CD4-positive, alpha-beta memory T cell (primary cell): ENCODE data around the gene ARFGEF2. TPM values are rescaled to one million over a fixed set of nuclear protein-coding genes. Genes with fewer than 3 reads are reported as not detected.

Source experiments
- CTCF ChIA-PET: fragments of 350-600 bp; sonication (Branson Sonifier 250); formaldehyde crosslinking; loops from one replicate; lab custom pipeline; 2021; ENCODE audit warnings: inconsistent platforms; ENCODE audit not compliant: partially characterized antibody; lab: Charles Lee
- POLR2A ChIA-PET: fragments of 350-600 bp; sonication (Branson Sonifier 250); formaldehyde crosslinking; loops from one replicate; lab custom pipeline; 2021; ENCODE audit not compliant: partially characterized antibody; lab: Charles Lee
- DNase-seq, 5 donors: peaks; one replicate each; pipeline versions ENCODE4 v3.0.0 to v3.0.0-alpha.2; 2020 to 2022; ENCODE audit warnings: mixed read lengths in 1 of 5
- H3K27ac ChIP-seq: one replicate; pipeline ENCODE4 v1.7.0; 2013; ENCODE audit warnings: low read depth, low read length
- H3K27me3 ChIP-seq: 2 replicates; pipeline ENCODE4 v1.7.0; 2013; ENCODE audit warnings: mild to moderate bottlenecking, low read length, moderate library complexity; ENCODE audit not compliant: insufficient read depth
- H3K36me3 ChIP-seq: 2 replicates; pipeline ENCODE4 v1.7.0; 2013; ENCODE audit warnings: mild to moderate bottlenecking, low read length, moderate library complexity; ENCODE audit not compliant: insufficient read depth
- H3K4me1 ChIP-seq: 2 replicates; pipeline ENCODE4 v1.7.0; 2013; ENCODE audit warnings: mild to moderate bottlenecking, low read length, moderate library complexity; ENCODE audit not compliant: insufficient read depth
- H3K4me3 ChIP-seq, 2 donors: one replicate each; pipeline ENCODE4 v1.7.0; 2013; ENCODE audit warnings: low read length in 2 of 2, mild to moderate bottlenecking in 1 of 2
- H3K9me3 ChIP-seq, 2 donors: one replicate each; pipeline ENCODE4 v1.7.0; 2013; ENCODE audit warnings: low read length in 2 of 2, control low read depth in 1 of 2; ENCODE audit not compliant: control insufficient read depth in 1 of 2
- H3K27ac Mint-ChIP-seq, 7 donors: one replicate each; pipeline ENCODE4 v1.8.0; 2020 to 2021; ENCODE audit warnings: mixed read lengths in 7 of 7, mild to moderate bottlenecking in 6 of 7, inconsistent platforms in 3 of 7, moderate library complexity in 3 of 7
- H3K27me3 Mint-ChIP-seq, 2 donors: one replicate each; pipeline ENCODE4 v1.8.0; 2020 to 2021; ENCODE audit warnings: mixed read lengths in 2 of 2
- H3K36me3 Mint-ChIP-seq, 2 donors: one replicate each; pipeline ENCODE4 v1.8.0; 2020 to 2021; ENCODE audit warnings: mixed read lengths in 2 of 2, inconsistent platforms in 1 of 2, mild to moderate bottlenecking in 1 of 2
- H3K4me1 Mint-ChIP-seq, 4 donors: one replicate each; pipeline ENCODE4 v1.8.0; 2020 to 2021; ENCODE audit warnings: mixed read lengths in 4 of 4, mild to moderate bottlenecking in 1 of 4
- H3K4me3 Mint-ChIP-seq, 8 donors: one replicate each; pipeline ENCODE4 v1.8.0; 2020 to 2021; ENCODE audit warnings: mixed read lengths in 8 of 8, mild to moderate bottlenecking in 7 of 8, moderate library complexity in 6 of 8, inconsistent platforms in 3 of 8
- H3K9me3 Mint-ChIP-seq, 8 donors: one replicate each; pipeline ENCODE4 v1.8.0; 2020 to 2021; ENCODE audit warnings: mixed read lengths in 8 of 8, mild to moderate bottlenecking in 5 of 8, inconsistent platforms in 3 of 8, moderate library complexity in 1 of 8
- intact Hi-C: fragments of 100-400 bp; cut with micrococcal nuclease; formaldehyde crosslinking; loops from one replicate; pipeline ENCODE4 v1.15.1; 2023
- polyA plus RNA-seq, 2 donors: library from polyadenylated mRNA; unstranded; fragments of 300-500 nt; fragmentation: Illumina TruSeq; gene quantifications; one replicate each; pipeline ENCODE4 v1.2.3, GENCODE V29; 2021
- total RNA-seq, 2 experiments: library from RNA; stranded (reverse); gene quantifications; one replicate each; pipeline ENCODE4 v1.2.3, GENCODE V29; 2021

ARFGEF2 gene
- 10 to 100 TPM; 27.3 to 28.1 TPM for total RNA-seq
- 1 to 10 TPM; 4.7 to 9.5 TPM for polyA plus RNA-seq

DNA sequence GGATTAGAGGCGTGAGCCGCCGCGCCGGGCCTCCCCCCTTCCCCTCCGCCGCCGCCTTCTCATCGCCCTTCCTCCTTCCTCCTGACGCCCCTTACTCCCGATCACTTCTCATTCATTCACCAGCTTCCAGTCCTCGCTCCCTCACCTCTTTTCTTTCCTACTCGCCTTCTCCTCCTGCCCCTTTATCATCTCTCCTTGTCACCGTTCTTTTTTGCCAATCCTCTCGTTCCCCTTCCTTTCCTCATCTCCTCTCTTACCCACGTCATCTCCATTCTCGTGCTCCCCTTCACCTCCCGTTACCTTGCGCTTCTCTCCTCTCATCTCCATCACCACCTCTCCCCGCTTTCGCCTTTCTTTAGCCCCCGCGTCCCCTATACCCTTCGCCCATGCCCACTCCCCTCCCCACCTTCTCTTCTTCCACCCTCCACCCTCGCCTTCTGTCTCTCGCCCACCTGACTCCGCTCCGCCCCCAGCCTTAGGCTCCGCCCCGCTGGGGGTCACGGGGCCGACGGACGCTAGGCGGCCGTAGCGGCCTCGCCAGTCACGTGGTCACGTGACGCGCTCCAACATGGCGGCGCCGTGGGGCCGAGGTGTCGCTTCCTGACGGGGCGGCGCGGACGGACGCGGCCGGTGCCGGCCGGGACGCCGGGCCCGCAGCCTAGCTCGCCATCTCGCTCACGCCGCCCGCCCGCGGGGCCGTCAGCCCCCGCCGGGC is at the start of gene ARFGEF2:
Gene ARFGEF2 (plus strand): TSS at position 544 of the 715 bp plus-strand sequence. CDS start 179 bp downstream, outside the sequence.
- Mint-ChIP-seq H3K27me3 (no peaks in the 10 kb centered on the region), H3K36me3 (peaks cover 0 to 9% of the 10 kb centered on the region in 2 donors), H3K27ac (peak within 1 kb of the TSS; percentile 96 to 100 (median 98)), H3K9me3 (no peaks in the 10 kb centered on the region), H3K4me1 (peaks cover 29 to 56% (median 41%) of the 10 kb centered on the region in 4 donors), H3K4me3 (peak within 1 kb of the TSS; percentile 94 to 100 (median 96))
- peak; percentile 87 to 94 (median 88) for DNase-seq
- Histone ChIP-seq H3K4me1 (peaks cover 32% of the 10 kb centered on the region), H3K27ac (peak within 1 kb of the TSS; percentile 93), H3K4me3 (peak within 1 kb of the TSS; percentile 87 to 91), H3K27me3 (no peaks in the 10 kb centered on the region), H3K9me3 (no peaks in the 10 kb centered on the region), H3K36me3 (no peaks in the 10 kb centered on the region)
- intact Hi-C loops = loop anchor here (1.0 kb wide), 1 partner anchor 125 kb away; the partner anchor contains the start of gene CSE1L
- CTCF ChIA-PET = interaction anchor here (1.9 kb wide), 1 partner anchor 13 kb away, joined by 4 read pairs; no protein-coding TSS in a partner anchor
- POLR2A ChIA-PET = interaction anchor here (0.7 to 1.7 kb wide), 4 partner anchors 93 to 291 kb away, joined by 3 to 7 read pairs (median 4); partner anchors contain the start of gene CSE1L

DNA sequence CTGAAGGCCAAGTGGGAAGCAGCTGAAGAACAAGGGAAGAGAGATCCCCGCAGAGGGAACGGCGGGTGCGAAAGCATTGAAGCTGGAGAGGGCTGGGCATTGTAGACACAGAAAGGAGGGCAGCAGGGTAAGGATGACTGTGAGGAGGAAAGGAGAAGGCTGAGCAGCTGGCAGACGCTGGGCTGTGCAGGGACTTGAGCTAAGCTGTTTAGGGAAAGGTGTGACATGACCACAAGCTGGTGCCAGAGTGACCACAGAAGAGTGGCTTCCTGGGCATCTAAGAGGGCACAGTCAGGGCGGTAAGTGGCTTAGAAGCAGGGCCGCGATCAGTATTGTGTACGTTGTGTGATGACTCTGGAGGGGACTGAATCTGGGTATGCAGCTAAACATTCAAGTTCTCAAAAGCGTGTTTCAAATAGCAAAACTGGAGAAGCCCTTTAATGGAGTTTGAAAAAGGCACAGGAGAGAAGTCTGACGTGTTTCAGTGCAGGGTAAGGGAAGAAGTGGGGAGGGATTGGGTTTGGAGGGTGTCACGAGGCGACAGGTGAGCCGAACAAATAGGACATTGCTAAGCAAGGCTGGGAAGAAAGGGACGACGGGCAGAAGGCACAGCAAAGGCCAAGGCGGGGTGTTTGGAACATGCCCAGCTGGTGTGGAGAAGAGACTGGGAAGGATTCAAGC is 46.1 kb upstream of the ARFGEF2 start:
- Mint-ChIP-seq H3K4me3 (no peak overlapping the region), H3K36me3 (no peaks in the 10 kb centered on the region), H3K27me3 (no peaks in the 10 kb centered on the region), H3K4me1 (peaks cover 9 to 13% (median 9%) of the 10 kb centered on the region in 4 donors), H3K27ac (peak overlapping the region in 4 of 7 donors; percentile 31 to 57 (median 33)), H3K9me3 (no peaks in the 10 kb centered on the region)
- peaks cover 7% of the 10 kb centered on the region for H3K4me1 ChIP-seq
- no peak for DNase-seq
- H3K27ac ChIP-seq = no peak overlapping the region
- ChIA-PET POLR2A (interaction anchor here (0.7 kb wide), 1 partner anchor 48 kb away, joined by 3 read pairs; no protein-coding TSS in a partner anchor), CTCF (interaction anchor here (1.3 to 10.1 kb wide), 4 partner anchors 10 to 216 kb away, joined by 4 to 126 read pairs (median 10); no protein-coding TSS in a partner anchor)
- intact Hi-C loops = no loop called here
- H3K4me3 ChIP-seq = no peak overlapping the region
- no peaks in the 10 kb centered on the region for H3K27me3 ChIP-seq
- H3K36me3 ChIP-seq = no peaks in the 10 kb centered on the region
- H3K9me3 ChIP-seq = no peaks in the 10 kb centered on the region

GRCh38 chr20:48875914-48876240 is 45.6 kb upstream of the ARFGEF2 start:
- H3K27me3 ChIP-seq = no peaks in the 10 kb centered on the region
- no peak for DNase-seq
- no peak overlapping the region for H3K4me3 ChIP-seq
- Mint-ChIP-seq H3K9me3 (no peaks in the 10 kb centered on the region), H3K4me1 (peaks cover 9 to 13% (median 9%) of the 10 kb centered on the region in 4 donors), H3K27me3 (no peaks in the 10 kb centered on the region), H3K27ac (peak overlapping the region in 2 of 7 donors; percentile 32 to 34), H3K4me3 (no peak overlapping the region), H3K36me3 (no peaks in the 10 kb centered on the region)
- peaks cover 7% of the 10 kb centered on the region for H3K4me1 ChIP-seq
- H3K36me3 ChIP-seq = no peaks in the 10 kb centered on the region
- POLR2A ChIA-PET = no interaction called here
- no peaks in the 10 kb centered on the region for H3K9me3 ChIP-seq
- intact Hi-C loops = no loop called here
- CTCF ChIA-PET = interaction anchor here (0.8 to 10.1 kb wide), 8 partner anchors 29 to 216 kb away, joined by 3 to 126 read pairs (median 4); no protein-coding TSS in a partner anchor
- no peak overlapping the region for H3K27ac ChIP-seq

DNA sequence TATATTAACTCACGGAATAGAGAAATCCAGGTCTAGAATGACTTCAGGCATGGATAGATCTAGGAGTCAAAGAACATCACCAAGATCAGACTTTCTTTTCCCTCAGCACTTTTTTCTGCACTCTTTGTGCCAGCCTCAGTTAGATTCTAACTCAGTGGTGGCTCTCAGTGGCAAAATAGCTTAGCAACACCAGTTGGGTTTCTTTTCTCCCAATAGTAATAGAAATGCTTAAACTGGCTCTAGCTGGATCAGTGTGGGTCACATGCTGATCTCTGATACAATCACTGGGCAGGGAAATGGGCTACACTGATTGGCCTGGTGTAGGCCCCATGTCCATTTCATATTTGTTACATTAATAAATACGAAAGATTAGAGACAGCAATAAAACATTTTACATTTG is 44.2 kb upstream of the ARFGEF2 start:
- DNase-seq = peak in 2 of 5 donors; percentile 31 to 46
- ChIA-PET POLR2A (interaction anchor here (0.8 to 0.9 kb wide), 3 partner anchors 58 to 220 kb away, joined by 3 to 4 read pairs (median 3); no protein-coding TSS in a partner anchor), CTCF (interaction anchor here (0.7 to 10.1 kb wide), 35 partner anchors 9 to 505 kb away, joined by 3 to 126 read pairs (median 4); no protein-coding TSS in a partner anchor)
- Histone ChIP-seq H3K36me3 (no peaks in the 10 kb centered on the region), H3K27ac (no peak overlapping the region), H3K9me3 (no peaks in the 10 kb centered on the region), H3K4me3 (no peak overlapping the region), H3K27me3 (no peaks in the 10 kb centered on the region), H3K4me1 (peaks cover 7% of the 10 kb centered on the region)
- Mint-ChIP-seq H3K27me3 (no peaks in the 10 kb centered on the region), H3K9me3 (no peaks in the 10 kb centered on the region), H3K4me3 (no peak overlapping the region), H3K36me3 (no peaks in the 10 kb centered on the region), H3K4me1 (peaks cover 5 to 10% (median 8%) of the 10 kb centered on the region in 4 donors), H3K27ac (peak overlapping the region in 1 of 7 donors; percentile 64)
- intact Hi-C loops = no loop called here

GRCh38 chr20:48878534-48879248 is 42.8 kb upstream of the ARFGEF2 start:
- Histone ChIP-seq H3K4me3 (no peak overlapping the region), H3K9me3 (no peaks in the 10 kb centered on the region), H3K4me1 (no peaks in the 10 kb centered on the region), H3K27me3 (no peaks in the 10 kb centered on the region), H3K27ac (no peak overlapping the region), H3K36me3 (no peaks in the 10 kb centered on the region)
- Mint-ChIP-seq H3K27ac (no peak overlapping the region), H3K4me1 (peaks cover 0 to 6% (median 2%) of the 10 kb centered on the region in 4 donors), H3K27me3 (peaks cover 0 to 1% of the 10 kb centered on the region in 2 donors), H3K36me3 (no peaks in the 10 kb centered on the region), H3K9me3 (no peaks in the 10 kb centered on the region), H3K4me3 (no peak overlapping the region)
- ChIA-PET POLR2A (no interaction called here), CTCF (interaction anchor here (1.1 to 10.1 kb wide), 4 partner anchors 26 to 219 kb away, joined by 3 to 126 read pairs (median 5); no protein-coding TSS in a partner anchor)
- DNase-seq = no peak
- intact Hi-C loops = no loop called here

- no peak for DNase-seq
- no peaks in the 10 kb centered on the region for H3K9me3 ChIP-seq
- intact Hi-C loops = no loop called here
- no peak overlapping the region for H3K4me3 ChIP-seq
- peak overlapping the region in 1 of 7 donors; percentile 15 for H3K27ac Mint-ChIP-seq
- H3K9me3 Mint-ChIP-seq = no peaks in the 10 kb centered on the region
- no peaks in the 10 kb centered on the region for H3K4me1 ChIP-seq
- POLR2A ChIA-PET = no interaction called here
- H3K36me3 ChIP-seq = no peaks in the 10 kb centered on the region
- no peaks in the 10 kb centered on the region for H3K36me3 Mint-ChIP-seq
- H3K4me3 Mint-ChIP-seq = no peak overlapping the region
- H3K27me3 ChIP-seq = no peaks in the 10 kb centered on the region
- peaks cover 0 to 1% of the 10 kb centered on the region in 2 donors for H3K27me3 Mint-ChIP-seq
- CTCF ChIA-PET = interaction anchor here (1.3 to 10.1 kb wide), 3 partner anchors 25 to 220 kb away, joined by 3 to 126 read pairs (median 7); no protein-coding TSS in a partner anchor
- H3K27ac ChIP-seq = no peak overlapping the region
- H3K4me1 Mint-ChIP-seq = peaks cover 0 to 6% (median 1%) of the 10 kb centered on the region in 4 donors
Measured at GRCh38 chr20:48879612-48880245, 41.8 kb upstream of the ARFGEF2 start.
